CD14-positive monocyte (primary cell): ENCODE data around the gene SPATA2L. TPM values are rescaled to one million over a fixed set of nuclear protein-coding genes. Genes with fewer than 3 reads are reported as not detected.

Experiments
- DNase-seq, 3 donors: peaks; one replicate each; pipeline ENCODE4 v3.0.0-alpha.2; 2011 to 2022
- H2AFZ ChIP-seq: 2 replicates; pipeline ENCODE4 v1.6.0; 2012; ENCODE audit warnings: mild to moderate bottlenecking, low read depth, low read length, inconsistent platforms; ENCODE audit not compliant: insufficient read depth, poor library complexity, severe bottlenecking
- H3K27ac ChIP-seq, 2 donors: 1 replicate in 1 of 2; 2 replicates in 1 of 2; pipeline ENCODE4 v1.5.1; 2012 to 2013; ENCODE audit warnings: low read length in 2 of 2, control low read depth in 1 of 2, inconsistent platforms in 1 of 2, low read depth in 1 of 2, mild to moderate bottlenecking in 1 of 2
- H3K27me3 ChIP-seq, 2 donors: one replicate each; pipeline versions ENCODE4 v1.6.0 to v1.6.1; 2011 to 2013; ENCODE audit warnings: low read length in 2 of 2; ENCODE audit not compliant: control insufficient read depth in 2 of 2, insufficient read depth in 2 of 2
- H3K36me3 ChIP-seq, 2 donors: replicated peaks in 1 of 2; 1 replicate in 1 of 2; 2 replicates in 1 of 2; pipeline versions ENCODE4 v1.5.1 to v1.6.1; 2012 to 2013; ENCODE audit warnings: low read length in 2 of 2, control low read depth in 1 of 2, inconsistent platforms in 1 of 2, mild to moderate bottlenecking in 1 of 2; ENCODE audit not compliant: insufficient read depth in 2 of 2, control insufficient read depth in 1 of 2
- H3K4me1 ChIP-seq, 2 donors: 1 replicate in 1 of 2; 2 replicates in 1 of 2; pipeline versions ENCODE4 v1.5.1 to v1.6.1; 2012 to 2013; ENCODE audit warnings: low read length in 2 of 2, control low read depth in 1 of 2, inconsistent platforms in 1 of 2, mild to moderate bottlenecking in 1 of 2, moderate library complexity in 1 of 2; ENCODE audit not compliant: insufficient read depth in 2 of 2, control insufficient read depth in 1 of 2
- H3K4me2 ChIP-seq: replicated peaks from 2 replicates; pipeline ENCODE3; 2012; ENCODE audit warnings: low read length, moderate library complexity, mild to moderate bottlenecking; ENCODE audit not compliant: poor library complexity, severe bottlenecking; ENCODE audit errors: extremely low read depth
- H3K4me3 ChIP-seq, 3 experiments: fragments of 200-600 bp in 1 of 3; sonication (generic) in 1 of 3; replicated peaks in 1 of 3; 1 replicate in 2 of 3; 2 replicates in 1 of 3; pipeline ENCODE4 v1.5.1; 2011 to 2013; ENCODE audit warnings: low read length in 3 of 3, mild to moderate bottlenecking in 3 of 3, control low read depth in 2 of 3, low read depth in 2 of 3, inconsistent platforms in 1 of 3, moderate library complexity in 1 of 3
- H3K79me2 ChIP-seq: 2 replicates; pipeline ENCODE4 v1.6.0; 2012; ENCODE audit warnings: mild to moderate bottlenecking, control low read depth, inconsistent platforms, low read length, moderate library complexity; ENCODE audit not compliant: insufficient read depth
- H3K9ac ChIP-seq: 2 replicates; pipeline ENCODE4 v1.6.0; 2017; ENCODE audit warnings: low read length, mild to moderate bottlenecking; ENCODE audit not compliant: insufficient read depth, poor library complexity, severe bottlenecking
- H3K9me3 ChIP-seq, 2 donors: replicated peaks in 1 of 2; 1 replicate in 1 of 2; 2 replicates in 1 of 2; pipeline versions ENCODE4 v1.5.1 to v1.6.1; 2012 to 2013; ENCODE audit warnings: low read length in 2 of 2, control low read depth in 1 of 2; ENCODE audit not compliant: control insufficient read depth in 1 of 2, insufficient read depth in 1 of 2
- H4K20me1 ChIP-seq: 2 replicates; pipeline ENCODE4 v1.6.0; 2012; ENCODE audit warnings: mild to moderate bottlenecking, low read length, control low read depth, moderate library complexity; ENCODE audit not compliant: insufficient read depth
- H3K27ac Mint-ChIP-seq, 7 donors: one replicate each; pipeline ENCODE4 v1.8.0; 2020; ENCODE audit warnings: mild to moderate bottlenecking in 7 of 7, mixed read lengths in 7 of 7, moderate library complexity in 6 of 7, inconsistent platforms in 2 of 7
- H3K27me3 Mint-ChIP-seq, 3 donors: one replicate each; pipeline ENCODE4 v1.8.0; 2021 to 2022; ENCODE audit warnings: low read depth in 3 of 3, mild to moderate bottlenecking in 3 of 3, mixed read lengths in 3 of 3, moderate library complexity in 3 of 3, inconsistent platforms in 1 of 3
- H3K36me3 Mint-ChIP-seq, 2 donors: one replicate each; pipeline ENCODE4 v1.8.0; 2020; ENCODE audit warnings: mixed read lengths in 2 of 2, inconsistent platforms in 1 of 2, mild to moderate bottlenecking in 1 of 2
- H3K4me1 Mint-ChIP-seq: one replicate; pipeline ENCODE4 v1.8.0; 2020; ENCODE audit warnings: mild to moderate bottlenecking, mixed read lengths
- H3K4me3 Mint-ChIP-seq, 2 donors: one replicate each; pipeline ENCODE4 v1.8.0; 2020; ENCODE audit warnings: mild to moderate bottlenecking in 2 of 2, mixed read lengths in 2 of 2, moderate library complexity in 1 of 2
- H3K9me3 Mint-ChIP-seq, 7 donors: one replicate each; pipeline ENCODE4 v1.8.0; 2020 to 2022; ENCODE audit warnings: mixed read lengths in 7 of 7, mild to moderate bottlenecking in 6 of 7, moderate library complexity in 6 of 7, inconsistent platforms in 2 of 7
- CTCF ChIP-seq: fragments of 200-600 bp; IDR thresholded peaks from one replicate; pipeline ENCODE4 v1.8.0; 2022; ENCODE audit warnings: antibody characterized with exemption, mild to moderate bottlenecking
- whole genome bisulfite sequencing: methylation state at CpG from one replicate; pipeline ENCODE4 v1.1.5; 2013; ENCODE audit warnings: missing lambda C conversion rate; ENCODE audit not compliant: insufficient coverage; 5-methylcytosine and 5-hydroxymethylcytosine counted together
- intact Hi-C, 2 donors: fragments of 100-400 bp; cut with micrococcal nuclease; formaldehyde crosslinking; loops; one replicate each; pipeline versions ENCODE4 v1.15.0 to v1.15.1; 2023
- polyA plus RNA-seq, 3 donors: library from polyadenylated mRNA; depleted of rRNA in 1 of 3; unstranded in 2 of 3; stranded (reverse) in 1 of 3; fragments of 300-500 nt in 2 of 3; fragments of >200 nt in 1 of 3; fragmentation: Illumina TruSeq in 2 of 3; gene quantifications; 1 replicate in 2 of 3; 2 replicates in 1 of 3; pipeline ENCODE4 v1.2.3, GENCODE V29; 2012 to 2021

SPATA2L gene
- polyA plus RNA-seq, 3 donors = 10.0 to 17.6 (median 15.1) TPM

- Histone ChIP-seq H3K4me3 (no peak overlapping the region), H3K27me3 (no peaks in the 10 kb centered on the region), H3K79me2 (peaks cover 68% of the 10 kb centered on the region), H3K4me1 (no peaks in the 10 kb centered on the region), H3K4me2 (no peak overlapping the region), H4K20me1 (peaks cover 99% of the 10 kb centered on the region), H2AFZ (no peak overlapping the region), H3K9me3 (no peaks in the 10 kb centered on the region), H3K27ac (no peak overlapping the region), H3K9ac (no peak overlapping the region), H3K36me3 (peaks cover 86 to 96% of the 10 kb centered on the region in 2 donors)
- no peak overlapping the region for H3K4me3 Mint-ChIP-seq
- H3K27me3 Mint-ChIP-seq = peaks cover 0 to 4% (median 1%) of the 10 kb centered on the region in 3 donors
- intact Hi-C loops = no loop called here
- no peak for DNase-seq
- peaks cover 0 to 2% (median 0%) of the 10 kb centered on the region in 7 donors for H3K9me3 Mint-ChIP-seq
- H3K4me1 Mint-ChIP-seq = peaks cover 2% of the 10 kb centered on the region
- WGBS = 93% methylated on average over 20 of the region's 22 CpGs
- TF ChIP-seq CTCF = no peak
- peaks cover 74 to 95% of the 10 kb centered on the region in 2 donors for H3K36me3 Mint-ChIP-seq
- peak overlapping the region in 1 of 7 donors; percentile 71 for H3K27ac Mint-ChIP-seq
Measured at GRCh38 chr16:89730610-89731234, 29.2 kb upstream of the SPATA2L start.

GRCh38 chr16:89729863-89730593, 28.5 kb upstream of the SPATA2L start:
- H3K79me2 ChIP-seq = peaks cover 74% of the 10 kb centered on the region
- DNase-seq = no peak
- intact Hi-C loops = no loop called here
- H3K4me2 ChIP-seq = no peak overlapping the region
- H3K36me3 Mint-ChIP-seq = peaks cover 69 to 88% of the 10 kb centered on the region in 2 donors
- no peaks in the 10 kb centered on the region for H3K9me3 ChIP-seq
- H3K4me1 ChIP-seq = no peaks in the 10 kb centered on the region
- peaks cover 99% of the 10 kb centered on the region for H4K20me1 ChIP-seq
- no peak for TF ChIP-seq CTCF
- 100% methylated on average over 14 of the region's 14 CpGs for WGBS
- no peak overlapping the region for H3K9ac ChIP-seq
- peak overlapping the region in 3 of 7 donors; percentile 58 to 72 (median 71) for H3K27ac Mint-ChIP-seq
- H3K36me3 ChIP-seq = peaks cover 79 to 96% of the 10 kb centered on the region in 2 donors
- peaks cover 2% of the 10 kb centered on the region for H3K4me1 Mint-ChIP-seq
- H3K27ac ChIP-seq = no peak overlapping the region
- no peaks in the 10 kb centered on the region for H3K27me3 ChIP-seq
- H3K4me3 ChIP-seq = no peak overlapping the region
- no peak overlapping the region for H2AFZ ChIP-seq
- peaks cover 0 to 3% (median 1%) of the 10 kb centered on the region in 3 donors for H3K27me3 Mint-ChIP-seq
- peaks cover 0 to 2% (median 0%) of the 10 kb centered on the region in 7 donors for H3K9me3 Mint-ChIP-seq
- no peak overlapping the region for H3K4me3 Mint-ChIP-seq
